K562 (cell line): Measurements from ENCODE around the gene NMT1. TPM values are rescaled to one million over a fixed set of nuclear protein-coding genes. Genes with fewer than 3 reads are reported as not detected.

Experiments used
- BDP1 ChIP-seq: IDR thresholded peaks from 3 replicates; pipeline ENCODE4 v1.6.1; 2011; ENCODE audit not compliant: insufficient read length, insufficient read depth
- CSDE1 ChIP-seq, 2 experiments: fragments of 450-650 bp; IDR thresholded peaks; 2 replicates each; pipeline ENCODE4 v1.6.1; 2016; ENCODE audit warnings: mild to moderate bottlenecking in 1 of 2
- DPF2 ChIP-seq: fragments of 450-650 bp; IDR thresholded peaks from 2 replicates; pipeline ENCODE4 v1.6.1; 2016
- ELF1 ChIP-seq: fragments of 200-800 bp; sonication (Bioruptor generic); IDR thresholded peaks from 2 replicates; pipeline ENCODE4 v1.6.1; 2016; ENCODE audit warnings: missing genetic modification characterization, missing compliant biosample characterization
- HNRNPH1 ChIP-seq: fragments of 200-400 bp; formaldehyde crosslinking; optimal IDR thresholded peaks from 2 replicates; pipeline ENCODE3; 2017; ENCODE audit warnings: low read depth, mild to moderate bottlenecking, low read length, moderate library complexity
- HSF4 ChIP-seq: fragments of 250-450 bp; sonication (Bioruptor Pico); IDR thresholded peaks from 2 replicates; pipeline ENCODE4 v2.1.2; 2022; ENCODE audit warnings: mild to moderate bottlenecking, moderate library complexity, borderline replicate concordance
- KHSRP ChIP-seq: fragments of 450-650 bp; IDR thresholded peaks from 2 replicates; pipeline ENCODE4 v1.6.1; 2017
- MTA3 ChIP-seq: fragments of 450-650 bp; formaldehyde crosslinking; IDR thresholded peaks from 2 replicates; pipeline ENCODE4 v1.6.1; 2017; ENCODE audit warnings: mild to moderate bottlenecking, borderline replicate concordance
- POLR2AphosphoS5 ChIP-seq: IDR thresholded peaks from 2 replicates; pipeline ENCODE4 v1.6.1; 2011; ENCODE audit warnings: mild to moderate bottlenecking, low read depth, low read length, moderate library complexity; ENCODE audit not compliant: control insufficient read depth, insufficient read depth
- POLR3A ChIP-seq: IDR thresholded peaks from 2 replicates; pipeline ENCODE4 v1.6.1; 2011; ENCODE audit warnings: borderline replicate concordance, mild to moderate bottlenecking, moderate library complexity; ENCODE audit not compliant: insufficient read length, insufficient read depth; ENCODE audit errors: extremely low read depth
- PTRF ChIP-seq: fragments of 450-650 bp; IDR thresholded peaks from 2 replicates; pipeline ENCODE4 v1.6.1; 2016; ENCODE audit warnings: mild to moderate bottlenecking, missing genetic modification characterization, missing compliant biosample characterization
- RBM17 ChIP-seq: fragments of 200-400 bp; formaldehyde crosslinking; IDR thresholded peaks from 2 replicates; pipeline ENCODE4 v1.6.1; 2017; ENCODE audit warnings: low read depth, mild to moderate bottlenecking, low read length, borderline replicate concordance
- SETDB1 ChIP-seq: IDR thresholded peaks from one replicate; pipeline ENCODE4 v1.6.1; 2012; ENCODE audit warnings: low read length, control low read depth, inconsistent platforms
- TBL1XR1 ChIP-seq, 2 experiments: IDR thresholded peaks; 2 replicates each; pipeline ENCODE4 v1.6.1; 2012; ENCODE audit warnings: improper control_type of control experiment in 2 of 2, low read length in 2 of 2, mild to moderate bottlenecking in 1 of 2
- ZNF551 ChIP-seq: fragments of 250-450 bp; sonication (Bioruptor Pico); IDR thresholded peaks from 2 replicates; pipeline ENCODE4 v1.5.0; 2021; ENCODE audit warnings: mild to moderate bottlenecking, moderate library complexity
- ZNF77 ChIP-seq: fragments of 250-450 bp; sonication (Bioruptor Pico); IDR thresholded peaks from 2 replicates; pipeline ENCODE4 v1.5.0; 2020
- polyA plus RNA-seq, 8 experiments: library from polyadenylated mRNA; depleted of rRNA in 4 of 8; stranded (reverse) in 5 of 8; unstranded in 3 of 8; fragments of >200 nt; fragmentation: Nextera tagmentation in 2 of 8; fragmentation: Illumina TruSeq in 1 of 8; extraction: Ambion mirVana in 2 of 8; extraction: Trizol in 1 of 8; gene quantifications; 2 replicates each; pipeline versions ENCODE4 v1.2.1 to v1.2.3, GENCODE V29; 2011 to 2014; ENCODE audit warnings: inconsistent platforms in 1 of 8, missing spikeins in 1 of 8
- total RNA-seq, 7 experiments: library from RNA; depleted of rRNA in 6 of 7; stranded (reverse); fragments of >200 nt in 6 of 7; fragmentation: Illumina TruSeq in 2 of 7; extraction: Trizol in 2 of 7; gene quantifications; 2 replicates each; pipeline versions ENCODE4 v1.2.1 to v1.2.3, GENCODE V29; 2011 to 2021; ENCODE audit warnings: low replicate concordance in 1 of 7
- TF ChIP-seq, protein P1 (sequence below), 2 experiments: fragments of 200-800 bp in 1 of 2; sonication (Bioruptor generic) in 1 of 2; sonication (generic) in 1 of 2; formaldehyde crosslinking in 1 of 2; IDR thresholded peaks in 1 of 2; conservative IDR thresholded peaks in 1 of 2; 2 replicates each; pipeline versions ENCODE4 v1.5.0 to v1.6.1; 2016 to 2020; ENCODE audit warnings: missing compliant biosample characterization in 1 of 2, missing genetic modification characterization in 1 of 2, missing genetic modification reagents in 1 of 2
- TF ChIP-seq, protein P2 (sequence below): fragments of 250-450 bp; sonication (Bioruptor Pico); IDR thresholded peaks from 2 replicates; pipeline ENCODE4 v1.4.0; 2020; ENCODE audit warnings: mild to moderate bottlenecking, moderate library complexity, borderline replicate concordance
- TF ChIP-seq, protein P3 (sequence below): fragments of 450-650 bp; formaldehyde crosslinking; conservative IDR thresholded peaks from 2 replicates; pipeline ENCODE4 v1.4.0; 2022; ENCODE audit warnings: mild to moderate bottlenecking, missing genetic modification characterization
- TF ChIP-seq, protein P4 (sequence below): sonication (generic); formaldehyde crosslinking; IDR thresholded peaks from 2 replicates; pipeline ENCODE4 v1.4.0; 2020; ENCODE audit warnings: mild to moderate bottlenecking, missing genetic modification reagents

Gene NMT1
- total and polyA plus RNA-seq, 9 of the 15 experiments (the other 6 are each of a cell fraction or from before 2014, with no cell fraction given), result 86.7 to 569 (median 213) TPM

DNA sequence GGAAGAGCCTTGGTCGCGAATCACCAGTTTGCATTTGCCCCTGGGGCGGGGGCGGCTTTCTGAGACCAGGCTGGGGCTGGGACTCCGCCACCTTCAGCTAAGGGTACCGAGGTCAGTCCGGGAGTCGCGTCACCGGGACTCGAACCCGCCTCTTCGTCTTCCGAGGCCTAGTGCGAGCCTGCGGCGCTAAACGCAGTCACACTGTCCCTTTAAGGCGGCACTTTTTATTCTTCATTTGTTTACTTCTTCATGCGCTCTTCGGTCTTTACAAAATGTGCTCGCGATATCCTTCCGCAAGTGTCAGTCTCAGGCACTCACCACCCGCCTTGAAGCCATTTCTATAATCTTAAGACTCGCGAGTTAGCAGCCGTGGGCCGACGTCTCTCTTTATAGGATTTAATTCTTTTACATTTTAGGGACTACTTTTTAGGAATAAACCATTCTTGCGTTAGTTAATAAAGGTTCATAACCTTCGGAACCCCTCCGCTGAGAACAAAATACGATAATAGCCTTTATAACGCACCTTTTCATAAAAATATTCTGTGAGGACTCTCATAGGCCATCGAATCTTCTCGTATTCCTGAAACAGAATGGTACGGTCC is 86.6 kb downstream of the NMT1 start (continued):
- TF ChIP-seq, protein P1, sequence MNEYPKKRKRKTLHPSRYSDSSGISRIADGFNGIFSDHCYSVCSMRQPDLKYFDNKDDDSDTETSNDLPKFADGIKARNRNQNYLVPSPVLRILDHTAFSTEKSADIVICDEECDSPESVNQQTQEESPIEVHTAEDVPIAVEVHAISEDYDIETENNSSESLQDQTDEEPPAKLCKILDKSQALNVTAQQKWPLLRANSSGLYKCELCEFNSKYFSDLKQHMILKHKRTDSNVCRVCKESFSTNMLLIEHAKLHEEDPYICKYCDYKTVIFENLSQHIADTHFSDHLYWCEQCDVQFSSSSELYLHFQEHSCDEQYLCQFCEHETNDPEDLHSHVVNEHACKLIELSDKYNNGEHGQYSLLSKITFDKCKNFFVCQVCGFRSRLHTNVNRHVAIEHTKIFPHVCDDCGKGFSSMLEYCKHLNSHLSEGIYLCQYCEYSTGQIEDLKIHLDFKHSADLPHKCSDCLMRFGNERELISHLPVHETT (CRISPR knock-in tag; conservative IDR thresholded peaks at IDR 0.05 in 1 of 2, IDR thresholded peaks at IDR 0.05 in 1 of 2), result peak in 1 of 2 experiments; percentile 58; a peak in 2 of 4 replicates
- peak; percentile 49; the same call in 1 of the 2 replicates for TF ChIP-seq POLR2AphosphoS5
- TF ChIP-seq HSF4 (CRISPR knock-in tag), result no peak
- TF ChIP-seq TBL1XR1 (IDR thresholded peaks at IDR 0.05; ENCODE audit: low read length in 2 of 2), result peak in 1 of 2 experiments; percentile 72; a peak in 3 of 4 replicates
- no peak for TF ChIP-seq ZNF551 (CRISPR knock-in tag)
- TF ChIP-seq MTA3, result no peak
- TF ChIP-seq PTRF (tag), result no peak
- TF ChIP-seq ELF1 (tag), result no peak; the same call in 1 of the 2 replicates
- TF ChIP-seq, protein P2, sequence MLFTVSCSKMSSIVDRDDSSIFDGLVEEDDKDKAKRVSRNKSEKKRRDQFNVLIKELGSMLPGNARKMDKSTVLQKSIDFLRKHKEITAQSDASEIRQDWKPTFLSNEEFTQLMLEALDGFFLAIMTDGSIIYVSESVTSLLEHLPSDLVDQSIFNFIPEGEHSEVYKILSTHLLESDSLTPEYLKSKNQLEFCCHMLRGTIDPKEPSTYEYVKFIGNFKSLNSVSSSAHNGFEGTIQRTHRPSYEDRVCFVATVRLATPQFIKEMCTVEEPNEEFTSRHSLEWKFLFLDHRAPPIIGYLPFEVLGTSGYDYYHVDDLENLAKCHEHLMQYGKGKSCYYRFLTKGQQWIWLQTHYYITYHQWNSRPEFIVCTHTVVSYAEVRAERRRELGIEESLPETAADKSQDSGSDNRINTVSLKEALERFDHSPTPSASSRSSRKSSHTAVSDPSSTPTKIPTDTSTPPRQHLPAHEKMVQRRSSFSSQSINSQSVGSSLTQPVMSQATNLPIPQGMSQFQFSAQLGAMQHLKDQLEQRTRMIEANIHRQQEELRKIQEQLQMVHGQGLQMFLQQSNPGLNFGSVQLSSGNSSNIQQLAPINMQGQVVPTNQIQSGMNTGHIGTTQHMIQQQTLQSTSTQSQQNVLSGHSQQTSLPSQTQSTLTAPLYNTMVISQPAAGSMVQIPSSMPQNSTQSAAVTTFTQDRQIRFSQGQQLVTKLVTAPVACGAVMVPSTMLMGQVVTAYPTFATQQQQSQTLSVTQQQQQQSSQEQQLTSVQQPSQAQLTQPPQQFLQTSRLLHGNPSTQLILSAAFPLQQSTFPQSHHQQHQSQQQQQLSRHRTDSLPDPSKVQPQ (CRISPR knock-in tag), result no peak
- 0 out of 2 replicates have a peak, but pooled peaks have one; percentile 47 for TF ChIP-seq KHSRP
- TF ChIP-seq, protein P3, sequence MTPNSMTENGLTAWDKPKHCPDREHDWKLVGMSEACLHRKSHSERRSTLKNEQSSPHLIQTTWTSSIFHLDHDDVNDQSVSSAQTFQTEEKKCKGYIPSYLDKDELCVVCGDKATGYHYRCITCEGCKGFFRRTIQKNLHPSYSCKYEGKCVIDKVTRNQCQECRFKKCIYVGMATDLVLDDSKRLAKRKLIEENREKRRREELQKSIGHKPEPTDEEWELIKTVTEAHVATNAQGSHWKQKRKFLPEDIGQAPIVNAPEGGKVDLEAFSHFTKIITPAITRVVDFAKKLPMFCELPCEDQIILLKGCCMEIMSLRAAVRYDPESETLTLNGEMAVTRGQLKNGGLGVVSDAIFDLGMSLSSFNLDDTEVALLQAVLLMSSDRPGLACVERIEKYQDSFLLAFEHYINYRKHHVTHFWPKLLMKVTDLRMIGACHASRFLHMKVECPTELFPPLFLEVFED (CRISPR knock-in tag), result peak; percentile 59
- TF ChIP-seq HNRNPH1, result no peak
- TF ChIP-seq, protein P4, sequence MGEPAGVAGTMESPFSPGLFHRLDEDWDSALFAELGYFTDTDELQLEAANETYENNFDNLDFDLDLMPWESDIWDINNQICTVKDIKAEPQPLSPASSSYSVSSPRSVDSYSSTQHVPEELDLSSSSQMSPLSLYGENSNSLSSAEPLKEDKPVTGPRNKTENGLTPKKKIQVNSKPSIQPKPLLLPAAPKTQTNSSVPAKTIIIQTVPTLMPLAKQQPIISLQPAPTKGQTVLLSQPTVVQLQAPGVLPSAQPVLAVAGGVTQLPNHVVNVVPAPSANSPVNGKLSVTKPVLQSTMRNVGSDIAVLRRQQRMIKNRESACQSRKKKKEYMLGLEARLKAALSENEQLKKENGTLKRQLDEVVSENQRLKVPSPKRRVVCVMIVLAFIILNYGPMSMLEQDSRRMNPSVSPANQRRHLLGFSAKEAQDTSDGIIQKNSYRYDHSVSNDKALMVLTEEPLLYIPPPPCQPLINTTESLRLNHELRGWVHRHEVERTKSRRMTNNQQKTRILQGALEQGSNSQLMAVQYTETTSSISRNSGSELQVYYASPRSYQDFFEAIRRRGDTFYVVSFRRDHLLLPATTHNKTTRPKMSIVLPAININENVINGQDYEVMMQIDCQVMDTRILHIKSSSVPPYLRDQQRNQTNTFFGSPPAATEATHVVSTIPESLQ, result no peak
- no peak for TF ChIP-seq POLR3A
- TF ChIP-seq RBM17, result no peak
- TF ChIP-seq DPF2, result peak; percentile 51
- TF ChIP-seq SETDB1, result no peak
- TF ChIP-seq BDP1, result no peak
- peak in 1 of 2 experiments; percentile 22; a peak in 1 of 4 replicates for TF ChIP-seq CSDE1 (IDR thresholded peaks at IDR 0.05)
- TF ChIP-seq ZNF77, result no peak
